SU-DHL-6 (cell line): Measurements from ENCODE around the gene SLC39A11.

Experiments used
- EZH2phosphoT487 ChIP-seq: fragments of 200-600 bp; sonication (generic), shearing (Covaris generic); conservative IDR thresholded peaks from 2 replicates; pipeline ENCODE4 v1.6.1; 2018; ENCODE audit warnings: mild to moderate bottlenecking, antibody characterized with exemption, low read length, moderate library complexity, mixed read lengths
- TF ChIP-seq, protein P1 (sequence below): fragments of 200-600 bp; sonication (generic); IDR thresholded peaks from one replicate; pipeline ENCODE4 v1.5.1; 2017; ENCODE audit warnings: antibody characterized with exemption, mild to moderate bottlenecking, low read length, moderate library complexity; ENCODE audit not compliant: insufficient read depth, poor library complexity, severe bottlenecking

DNA sequence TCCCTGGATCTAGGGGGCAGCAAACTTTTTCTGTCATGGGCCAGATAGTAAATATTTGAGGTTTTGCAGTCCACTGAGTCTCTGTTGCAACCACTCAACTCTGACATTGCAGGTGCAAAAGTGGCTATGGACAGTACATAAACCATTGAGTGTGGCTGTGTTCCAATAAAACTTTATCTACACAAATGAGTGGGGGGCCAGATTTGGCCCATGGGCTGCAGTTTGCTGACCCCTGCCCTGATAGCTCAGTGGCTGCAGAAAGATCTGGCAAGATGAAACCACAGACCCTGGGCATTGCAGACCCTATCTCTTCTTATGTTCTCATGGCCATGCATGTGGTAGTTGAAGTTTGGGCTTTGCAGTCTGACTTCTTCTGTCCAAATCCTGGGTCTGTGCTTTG lies 440.5 kb downstream of the SLC39A11 start:
- TF ChIP-seq, protein P1, sequence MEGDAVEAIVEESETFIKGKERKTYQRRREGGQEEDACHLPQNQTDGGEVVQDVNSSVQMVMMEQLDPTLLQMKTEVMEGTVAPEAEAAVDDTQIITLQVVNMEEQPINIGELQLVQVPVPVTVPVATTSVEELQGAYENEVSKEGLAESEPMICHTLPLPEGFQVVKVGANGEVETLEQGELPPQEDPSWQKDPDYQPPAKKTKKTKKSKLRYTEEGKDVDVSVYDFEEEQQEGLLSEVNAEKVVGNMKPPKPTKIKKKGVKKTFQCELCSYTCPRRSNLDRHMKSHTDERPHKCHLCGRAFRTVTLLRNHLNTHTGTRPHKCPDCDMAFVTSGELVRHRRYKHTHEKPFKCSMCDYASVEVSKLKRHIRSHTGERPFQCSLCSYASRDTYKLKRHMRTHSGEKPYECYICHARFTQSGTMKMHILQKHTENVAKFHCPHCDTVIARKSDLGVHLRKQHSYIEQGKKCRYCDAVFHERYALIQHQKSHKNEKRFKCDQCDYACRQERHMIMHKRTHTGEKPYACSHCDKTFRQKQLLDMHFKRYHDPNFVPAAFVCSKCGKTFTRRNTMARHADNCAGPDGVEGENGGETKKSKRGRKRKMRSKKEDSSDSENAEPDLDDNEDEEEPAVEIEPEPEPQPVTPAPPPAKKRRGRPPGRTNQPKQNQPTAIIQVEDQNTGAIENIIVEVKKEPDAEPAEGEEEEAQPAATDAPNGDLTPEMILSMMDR: no peak
- TF ChIP-seq EZH2phosphoT487: no peak
